Frontal cortex (tissue), 4 donors: Measurements from ENCODE around the gene NSDHL. TPM values are rescaled to one million over a fixed set of nuclear protein-coding genes. Genes with fewer than 3 reads are reported as not detected.
"Not testable (repeated sequence)": the region's sequence is repeated elsewhere in the genome, so short reads cannot be mapped to it uniquely, and the experiment has no call there.

Source experiments
- DNase-seq, 2 donors: peaks; one replicate each; pipeline ENCODE4 v3.0.0; 2012; ENCODE audit warnings: low spot score in 2 of 2
- FAIRE-seq: peaks from 2 replicates; lab custom pipeline; 2012; peaks lifted over from hg19 to GRCh38; lab: Jason Lieb, UNC
- total RNA-seq: library from RNA; depleted of rRNA; stranded (reverse); fragments of >200 nt; gene quantifications from one replicate; pipeline ENCODE4 v1.2.3, GENCODE V29; 2014
- donor health status: control.
- donor health status: control.
- donor health status: control.

Gene NSDHL
- total RNA-seq, 1 donor from 2014 or later = 34.2 TPM

GRCh38 chrX:152907084-152907651, 76.3 kb downstream of the NSDHL start:
- FAIRE-seq (no peak), DNase-seq (peak in 1 of 2 donors; percentile 57)

- FAIRE-seq = no peak
- no peak for DNase-seq
Measured at GRCh38 chrX:152908486-152908885, 77.6 kb downstream of the NSDHL start.

- DNase-seq, FAIRE-seq: not testable (repeated sequence)
Measured at GRCh38 chrX:152910018-152910417, 79.2 kb downstream of the NSDHL start.

DNA sequence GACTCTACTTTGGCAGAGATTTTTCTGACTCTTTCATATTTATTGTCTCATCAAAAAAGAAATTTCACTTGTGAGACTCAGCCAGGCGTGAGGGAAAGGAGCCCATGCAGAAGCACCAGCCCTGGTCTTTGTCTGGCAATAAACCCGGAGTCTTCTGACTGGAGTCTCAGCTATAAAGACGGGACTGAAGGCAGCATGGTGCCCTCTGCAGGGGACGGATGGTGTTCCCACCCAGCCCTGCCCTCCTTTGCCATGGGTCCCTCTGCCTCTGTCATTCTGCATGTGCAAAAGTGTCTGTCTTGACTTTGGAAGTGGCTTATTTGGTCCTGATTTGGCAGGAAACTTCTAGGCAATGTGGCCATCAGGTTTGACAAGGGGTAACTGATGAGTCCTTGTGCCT, 81.2 kb downstream of the NSDHL start:
- FAIRE-seq = no peak
- no peak for DNase-seq

DNA sequence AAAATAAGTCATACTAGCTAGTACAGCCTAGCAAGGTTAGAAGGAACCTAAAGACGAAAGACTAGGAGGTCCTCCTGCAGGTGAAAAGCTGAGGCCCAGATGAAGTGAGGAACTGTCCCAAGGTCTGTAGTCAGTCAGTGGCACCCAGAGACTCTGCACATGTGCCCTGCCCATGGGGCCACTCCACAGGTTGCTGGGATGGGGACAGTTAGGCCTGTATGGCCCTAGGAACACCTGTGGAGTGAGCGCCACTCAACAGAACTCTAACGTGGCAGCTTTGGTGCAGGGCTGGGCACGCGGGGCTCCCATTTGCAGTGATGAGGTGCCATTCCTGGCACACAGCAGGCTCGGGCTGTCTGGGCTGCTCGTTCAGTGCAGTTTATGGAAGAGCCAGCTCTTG, 81.8 kb downstream of the NSDHL start:
- FAIRE-seq = no peak
- no peak for DNase-seq

DNA sequence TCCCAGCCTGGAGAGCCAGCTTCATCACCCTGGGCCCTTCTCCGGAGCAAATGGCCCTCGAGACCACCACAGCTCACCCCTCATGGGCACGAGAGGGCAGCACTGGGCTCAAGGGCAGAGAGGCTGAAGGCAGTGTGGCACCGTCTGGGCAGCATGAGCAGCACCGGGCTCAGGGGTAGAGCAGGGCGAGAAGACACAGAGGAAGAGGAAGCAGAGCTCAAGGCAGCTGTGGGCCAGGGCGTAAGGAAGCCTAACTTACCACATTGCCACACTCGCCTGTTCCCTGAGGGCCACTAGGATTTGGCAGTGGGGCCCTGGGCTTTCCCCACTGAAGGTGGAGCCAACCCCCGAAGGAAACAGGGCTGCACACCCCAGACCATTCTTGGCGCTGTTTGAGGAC, 82.5 kb downstream of the NSDHL start:
- DNase-seq (no peak), FAIRE-seq (no peak)

- DNase-seq = no peak
- FAIRE-seq = no peak
Measured at GRCh38 chrX:152913910-152914309, 83.0 kb downstream of the NSDHL start.

- FAIRE-seq = no peak
Measured at GRCh38 chrX:152915541-152916241, 84.8 kb downstream of the NSDHL start.

GRCh38 chrX:152917656-152918579, 87.1 kb downstream of the NSDHL start:
- no peak for DNase-seq
- FAIRE-seq = no peak

More at GRCh38 chrX:152915541-152916241, 84.8 kb downstream of the NSDHL start:
- DNase-seq = peak in 1 of 2 donors; percentile 36

GRCh38 chrX:152918707-152919106, 87.8 kb downstream of the NSDHL start:
- DNase-seq (no peak), FAIRE-seq (no peak)

Other genes starting within 250 kb of the NSDHL start
- 0.82 TPM for gene GABRQ, start 193.2 kb upstream of the NSDHL start, total RNA-seq
- gene MAGEA3, start 132.3 kb upstream of the NSDHL start, total RNA-seq = not detected
- gene CSAG2, start 121.8 kb upstream of the NSDHL start, total RNA-seq = not detected
- not detected for gene MAGEA2B, start 116.4 kb upstream of the NSDHL start, total RNA-seq
- gene CSAG1, start 97.3 kb upstream of the NSDHL start, total RNA-seq = not detected
- gene MAGEA12, start 97.3 kb upstream of the NSDHL start, total RNA-seq = not detected
- not detected for gene MAGEA2, start 77.2 kb upstream of the NSDHL start, total RNA-seq
- not detected for gene CSAG3, start 71.8 kb upstream of the NSDHL start, total RNA-seq
- not detected for gene MAGEA6, start 61.4 kb upstream of the NSDHL start, total RNA-seq
- gene CETN2, start 306 bp upstream of the NSDHL start, total RNA-seq = 59.5 TPM
- 2.4 TPM for gene ZNF185, start 67.0 kb downstream of the NSDHL start, total RNA-seq
- gene PNMA5, start 163.1 kb downstream of the NSDHL start, total RNA-seq = 2.4 TPM
- gene PNMA3, start 225.4 kb downstream of the NSDHL start, total RNA-seq = 12.6 TPM
- gene PNMA6A, start 241.4 kb downstream of the NSDHL start, total RNA-seq = 23.2 TPM